Tibial nerve (tissue), 4 donors: Measurements from ENCODE around the gene SHC1. TPM values are rescaled to one million over a fixed set of nuclear protein-coding genes. Genes with fewer than 3 reads are reported as not detected.

ENCODE experiments used
- DNase-seq, 2 donors: peaks; one replicate each; pipeline ENCODE4 v3.0.0-alpha.2; 2019; ENCODE audit warnings: low spot score in 2 of 2
- H3K27ac ChIP-seq, 4 donors: fragments of 200-600 bp; sonication (generic) in 3 of 4; one replicate each; pipeline ENCODE4 v1.5.1; 2017 to 2019; ENCODE audit warnings: mild to moderate bottlenecking in 1 of 4
- H3K27me3 ChIP-seq, 2 donors: fragments of 200-600 bp; sonication (generic) in 1 of 2; one replicate each; pipeline versions ENCODE4 v1.5.1 to v1.6.0; 2017 to 2019
- H3K36me3 ChIP-seq, 3 donors: fragments of 200-600 bp; sonication (generic); one replicate each; pipeline ENCODE4 v1.5.1; 2018 to 2019
- H3K4me1 ChIP-seq, 4 donors: fragments of 200-600 bp; sonication (generic) in 3 of 4; one replicate each; pipeline ENCODE4 v1.5.1; 2017 to 2019
- H3K4me3 ChIP-seq, 4 donors: fragments of 200-600 bp; sonication (generic) in 3 of 4; one replicate each; pipeline ENCODE4 v1.5.1; 2017 to 2019; ENCODE audit warnings: mild to moderate bottlenecking in 1 of 4, moderate library complexity in 1 of 4
- H3K9me3 ChIP-seq, 4 donors: fragments of 200-600 bp; sonication (generic) in 3 of 4; one replicate each; pipeline ENCODE4 v1.5.1; 2017 to 2019
- CTCF ChIP-seq, 5 experiments: fragments of 200-600 bp in 3 of 5; fragments of 450-650 bp in 2 of 5; sonication (generic) in 3 of 5; IDR thresholded peaks; one replicate each; pipeline ENCODE4 v1.5.1; 2016 to 2019; ENCODE audit warnings: antibody characterized with exemption in 5 of 5, mild to moderate bottlenecking in 3 of 5, moderate library complexity in 2 of 5
- EP300 ChIP-seq, 2 donors: sonication (generic); formaldehyde crosslinking; IDR thresholded peaks; one replicate each; pipeline ENCODE4 v1.6.1; 2017; ENCODE audit warnings: antibody characterized with exemption in 2 of 2, mild to moderate bottlenecking in 1 of 2
- POLR2A ChIP-seq, 2 donors: fragments of 450-650 bp; IDR thresholded peaks; one replicate each; pipeline ENCODE4 v1.6.1; 2017; ENCODE audit warnings: antibody characterized with exemption in 2 of 2, mild to moderate bottlenecking in 2 of 2, moderate library complexity in 2 of 2
- WGBS, 2 donors: methylation state at CpG; one replicate each; pipeline ENCODE4 v1.1.5; 2018; 5-methylcytosine and 5-hydroxymethylcytosine counted together
- total RNA-seq, 4 donors: library from RNA; depleted of rRNA; stranded (reverse); fragments of >200 nt; gene quantifications; one replicate each; pipeline ENCODE4 v1.1.0, GENCODE V29; 2016

The SHC1 gene
- total RNA-seq, 4 donors from 2014 or later = 82.9 to 168 (median 101) TPM

GRCh38 chr1:155003766-155004351 is 33.3 kb upstream of the SHC1 start:
- DNase-seq = peak in 1 of 2 donors; percentile 56
- 1 to 8% methylated on average over 9 to 21 of the region's 34 CpGs for WGBS, 2 donors
- Histone ChIP-seq H3K27me3 (no peaks in the 10 kb centered on the region), H3K27ac (peak overlapping the region; percentile 88 to 99 (median 98)), H3K9me3 (no peaks in the 10 kb centered on the region), H3K4me1 (peaks cover 0 to 66% (median 59%) of the 10 kb centered on the region in 4 donors), H3K4me3 (peak overlapping the region; percentile 58 to 94 (median 78)), H3K36me3 (no peaks in the 10 kb centered on the region)
- TF ChIP-seq POLR2A (IDR thresholded peaks at IDR 0.05) (peak in 1 of 2 donors; percentile 16), CTCF (IDR thresholded peaks at IDR 0.05) (no peak), EP300 (IDR thresholded peaks at IDR 0.05) (peak in 1 of 2 donors; percentile 40)

- TF ChIP-seq POLR2A (IDR thresholded peaks at IDR 0.05) (no peak), EP300 (IDR thresholded peaks at IDR 0.05) (no peak), CTCF (IDR thresholded peaks at IDR 0.05) (no peak)
- DNase-seq = no peak
- peak overlapping the region; percentile 58 to 94 (median 78) for H3K4me3 ChIP-seq
- H3K36me3 ChIP-seq = no peaks in the 10 kb centered on the region
- WGBS, 2 donors = 1% methylated on average over 36 to 37 of the region's 37 CpGs
- H3K27me3 ChIP-seq = no peaks in the 10 kb centered on the region
- no peaks in the 10 kb centered on the region for H3K9me3 ChIP-seq
- H3K27ac ChIP-seq = peak overlapping the region; percentile 88 to 99 (median 98)
- H3K4me1 ChIP-seq = peaks cover 0 to 66% (median 55%) of the 10 kb centered on the region in 4 donors
Measured at GRCh38 chr1:155003227-155003765, 32.7 kb upstream of the SHC1 start.

GRCh38 chr1:155002464-155003226 is 32.1 kb upstream of the SHC1 start, which contains the start of gene ZBTB7B:
Gene ZBTB7B (plus strand): TSS chr1:155002802. CDS start chr1:155014661, 11,859 bp downstream.
- TF ChIP-seq EP300 (IDR thresholded peaks at IDR 0.05) (no peak), POLR2A (IDR thresholded peaks at IDR 0.05) (no peak), CTCF (IDR thresholded peaks at IDR 0.05) (no peak)
- 0 to 1% methylated on average over 26 to 32 of the region's 35 CpGs for WGBS, 2 donors
- peaks cover 0 to 66% (median 50%) of the 10 kb centered on the region in 4 donors for H3K4me1 ChIP-seq
- no peak for DNase-seq
- H3K27ac ChIP-seq = peak within 1 kb of the TSS; percentile 88 to 99 (median 98)
- H3K4me3 ChIP-seq = peak within 1 kb of the TSS; percentile 58 to 94 (median 78)
- H3K36me3 ChIP-seq = no peaks in the 10 kb centered on the region
- no peaks in the 10 kb centered on the region for H3K27me3 ChIP-seq
- no peaks in the 10 kb centered on the region for H3K9me3 ChIP-seq

- TF ChIP-seq EP300 (IDR thresholded peaks at IDR 0.05) (peak in 1 of 2 donors; percentile 84), POLR2A (IDR thresholded peaks at IDR 0.05) (peak; percentile 83 to 91), CTCF (IDR thresholded peaks at IDR 0.05) (peak; percentile 37 to 72 (median 49))
- Histone ChIP-seq H3K4me1 (peaks cover 0 to 61% (median 42%) of the 10 kb centered on the region in 4 donors), H3K27ac (peak overlapping the region; percentile 88 to 99 (median 98)), H3K9me3 (no peaks in the 10 kb centered on the region), H3K4me3 (peak overlapping the region; percentile 58 to 94 (median 78)), H3K27me3 (no peaks in the 10 kb centered on the region), H3K36me3 (no peaks in the 10 kb centered on the region)
- peak; percentile 100 for DNase-seq
- 1% methylated on average over 28 to 37 of the region's 38 CpGs for WGBS, 2 donors
Measured at GRCh38 chr1:155001675-155002463, 31.3 kb upstream of the SHC1 start.
